Ectodermal cell (in vitro differentiated cells): ENCODE measurements around the gene DNAJB8.

Source experiments
- H3K27ac ChIP-seq: 2 replicates; pipeline ENCODE4 v1.7.0; 2013; ENCODE audit warnings: mild to moderate bottlenecking, low read depth, low read length; ENCODE audit not compliant: insufficient read depth, poor library complexity, severe bottlenecking
- H3K27me3 ChIP-seq: 2 replicates; pipeline ENCODE4 v1.7.0; 2013; ENCODE audit warnings: mild to moderate bottlenecking, low read length; ENCODE audit not compliant: insufficient read depth, control insufficient read depth, poor library complexity, severe bottlenecking
- H3K36me3 ChIP-seq: one replicate; pipeline ENCODE4 v1.7.0; 2013; ENCODE audit warnings: low read length; ENCODE audit not compliant: control insufficient read depth, insufficient read depth
- H3K4me1 ChIP-seq: one replicate; pipeline ENCODE4 v1.7.0; 2013; ENCODE audit warnings: low read length; ENCODE audit not compliant: control insufficient read depth, insufficient read depth
- H3K4me3 ChIP-seq: 2 replicates; pipeline ENCODE4 v1.7.0; 2013; ENCODE audit warnings: low read depth, low read length, control low read depth; ENCODE audit not compliant: insufficient read depth
- H3K9me3 ChIP-seq: 2 replicates; pipeline ENCODE4 v1.7.0; 2013; ENCODE audit warnings: mild to moderate bottlenecking, low read length, moderate library complexity; ENCODE audit not compliant: control insufficient read depth
- WGBS, 2 experiments: methylation state at CpG; one replicate each; pipeline ENCODE4 v1.1.7; 2013; ENCODE audit warnings: missing lambda C conversion rate in 2 of 2; 5-methylcytosine and 5-hydroxymethylcytosine counted together

Gene DNAJB8

GRCh38 chr3:128413003-128413370, 53.7 kb downstream of the DNAJB8 start:
- H3K27ac ChIP-seq, result no peak overlapping the region
- 47 to 49% methylated on average over 8 of the region's 8 CpGs for WGBS, 2 experiments
- H3K4me1 ChIP-seq, result peaks cover 24% of the 10 kb centered on the region

More at GRCh38 chr3:128413003-128413370, 53.7 kb downstream of the DNAJB8 start:
- Histone ChIP-seq H3K27me3 (no peaks in the 10 kb centered on the region), H3K4me3 (no peak overlapping the region), H3K9me3 (no peaks in the 10 kb centered on the region), H3K36me3 (no peaks in the 10 kb centered on the region)
